Stimulated activated CD8-positive, alpha-beta memory T cell treated with anti-CD3 and anti-CD28 coated beads, Interleukin-2, amount 100 ng/mL, for 48 hours (primary cell): ENCODE data around the gene GOSR2.
A peak's percentile ranks its signal among the peaks of the same experiment; 100 is the strongest.
"Not testable (repeated sequence)": the region's sequence is repeated elsewhere in the genome, so short reads cannot be mapped to it uniquely, and the experiment has no call there.

ENCODE experiments used
- DNase-seq, 2 donors: peaks; one replicate each; pipeline ENCODE4 v3.0.0-alpha.2; 2020; ENCODE audit warnings: low read depth in 2 of 2

GOSR2 gene

DNA sequence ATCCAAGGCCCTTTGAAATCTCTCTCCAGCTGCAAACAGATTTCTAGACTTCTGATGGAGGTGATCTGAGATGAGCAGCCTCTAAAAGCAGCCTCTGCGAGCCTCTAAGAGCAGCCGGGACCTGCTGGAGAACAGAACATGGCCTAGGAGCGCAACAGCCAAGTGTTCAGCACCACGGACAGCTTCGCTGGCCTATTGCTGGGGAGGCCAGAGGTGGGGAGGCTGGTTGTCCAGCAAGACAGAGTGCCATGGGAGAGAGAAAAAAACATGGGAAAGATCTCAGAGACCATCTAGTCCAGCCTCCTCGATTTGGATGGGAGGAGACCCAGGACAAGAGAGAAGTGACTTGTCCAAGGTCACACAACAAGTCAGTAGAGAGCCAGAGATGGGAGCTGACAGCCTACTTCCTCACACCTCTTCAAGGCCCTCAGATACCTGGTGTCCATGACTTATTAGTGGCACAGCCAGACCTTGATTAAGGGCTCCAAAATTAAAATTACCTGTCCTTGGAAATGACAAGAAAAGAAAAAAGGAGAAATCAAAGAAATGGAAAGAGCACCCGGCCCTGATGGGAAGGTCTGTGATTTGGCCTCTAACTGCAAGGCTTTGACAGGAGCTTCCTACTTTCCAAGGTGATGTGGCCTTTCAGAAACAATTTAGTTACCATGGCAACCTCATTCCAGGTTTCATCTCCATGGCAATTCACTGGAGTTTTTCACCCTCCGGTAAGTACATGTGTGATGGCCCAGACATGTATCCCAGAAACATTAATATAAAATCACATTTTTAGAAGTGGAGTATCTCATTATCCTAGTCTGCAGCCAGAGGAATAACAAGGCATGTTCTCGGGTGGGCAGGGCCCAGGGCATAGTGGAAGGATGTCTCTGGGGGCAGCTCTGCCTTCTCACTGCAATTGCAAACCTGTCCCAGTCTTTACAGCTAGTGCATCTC, 41.6 kb downstream of the GOSR2 start:
- DNase-seq, result no peak

DNA sequence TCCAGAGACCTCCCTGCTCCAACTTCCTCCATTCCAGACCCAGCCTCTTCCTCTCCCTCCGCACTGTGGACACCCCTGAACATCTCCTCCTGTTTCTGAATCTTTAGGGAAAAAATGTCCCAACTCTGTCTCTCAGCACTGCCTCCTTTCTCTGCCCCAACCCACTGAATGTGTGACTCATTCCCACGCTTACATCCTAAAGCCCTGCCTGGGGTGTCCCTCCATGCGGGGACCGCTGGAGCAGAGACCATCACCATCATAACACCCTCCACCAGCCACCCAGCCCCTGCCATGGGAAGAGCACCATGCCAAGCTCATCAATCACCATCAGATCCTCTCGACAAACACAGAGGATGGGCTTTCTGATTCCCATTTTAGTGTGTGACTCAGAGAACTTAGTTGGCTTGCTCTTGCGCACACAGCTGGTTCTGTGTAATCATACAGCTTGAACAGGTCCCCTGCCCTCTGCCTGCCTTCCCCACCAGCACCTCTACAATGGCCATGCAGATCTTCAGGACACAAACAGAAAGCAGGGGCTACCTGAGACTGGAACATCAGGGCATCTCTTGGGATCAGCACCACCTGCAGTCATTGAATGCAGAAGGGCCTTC, 45.4 kb downstream of the GOSR2 start:
- DNase-seq, result no peak

DNA sequence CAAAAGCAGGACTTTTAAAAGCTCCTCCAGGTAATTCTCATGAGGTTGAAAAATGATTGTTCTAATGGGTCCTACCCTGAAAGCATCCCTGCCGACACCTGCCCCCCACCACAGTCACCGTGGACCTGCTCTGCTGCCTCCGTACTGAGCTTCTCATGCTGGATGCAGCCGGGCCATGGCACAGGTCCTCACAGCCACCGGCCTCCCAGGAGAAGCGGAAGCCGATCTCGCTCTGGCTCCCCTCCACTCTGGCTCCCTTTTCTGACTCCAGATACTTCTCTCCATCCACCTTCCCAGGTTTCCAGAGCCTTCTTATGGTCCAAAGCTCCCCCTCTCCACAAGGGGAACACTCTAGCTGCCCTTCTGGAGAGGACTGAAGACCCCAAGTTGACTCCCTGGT, 45.9 kb downstream of the GOSR2 start:
- no peak for DNase-seq

DNA sequence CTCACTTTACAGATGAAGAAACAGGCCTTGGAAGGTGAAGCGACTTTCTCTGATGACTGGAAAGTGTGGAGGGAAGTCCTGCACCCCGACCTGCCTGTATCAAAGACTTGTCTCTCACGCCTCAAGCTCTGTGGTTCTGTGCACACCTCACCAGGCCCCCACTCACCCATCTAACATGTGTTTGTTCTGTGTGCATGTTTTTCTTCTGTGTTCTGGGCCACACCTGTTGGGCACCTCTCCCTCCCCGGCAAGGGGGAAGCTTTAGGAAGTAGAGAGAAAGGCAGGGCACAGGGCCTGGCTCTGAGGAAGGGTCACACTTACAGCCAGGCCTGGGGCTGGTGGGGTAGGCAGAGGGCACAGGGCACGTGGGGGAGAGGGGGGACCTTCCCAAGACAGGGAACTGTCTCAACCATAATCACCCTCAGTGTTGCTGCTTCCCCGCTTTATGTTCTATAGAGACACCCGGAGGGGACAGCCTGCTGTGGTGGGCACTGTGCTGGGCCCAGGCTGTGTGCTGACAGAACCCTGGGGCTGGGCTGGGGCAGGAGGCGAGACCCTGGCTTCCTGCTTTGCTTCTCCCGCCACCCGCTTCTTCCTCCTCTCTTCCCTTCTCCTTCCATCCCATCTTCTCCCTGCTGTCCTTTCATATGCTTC, 48.8 kb downstream of the GOSR2 start:
- DNase-seq, result no peak

DNA sequence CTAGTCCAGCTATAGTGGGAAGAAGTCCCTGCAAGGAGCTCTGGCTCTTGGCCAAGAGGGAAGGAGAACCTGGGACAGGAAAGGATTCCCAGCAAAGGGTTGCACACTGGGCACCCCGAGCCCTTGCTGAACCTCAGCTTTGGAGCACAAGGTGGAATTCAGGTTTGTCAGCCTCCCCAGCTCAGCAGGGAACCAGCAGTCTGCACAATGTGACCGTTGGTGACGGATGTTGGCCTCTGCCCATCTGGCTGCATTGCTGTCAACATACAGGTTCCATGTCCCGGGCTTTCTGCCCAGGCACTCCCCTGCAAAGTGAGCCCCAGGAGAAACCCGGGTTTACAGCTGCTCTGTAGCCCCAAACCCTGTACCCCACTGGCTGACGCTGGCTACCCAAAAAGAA, 49.4 kb downstream of the GOSR2 start:
- DNase-seq, result no peak

DNA sequence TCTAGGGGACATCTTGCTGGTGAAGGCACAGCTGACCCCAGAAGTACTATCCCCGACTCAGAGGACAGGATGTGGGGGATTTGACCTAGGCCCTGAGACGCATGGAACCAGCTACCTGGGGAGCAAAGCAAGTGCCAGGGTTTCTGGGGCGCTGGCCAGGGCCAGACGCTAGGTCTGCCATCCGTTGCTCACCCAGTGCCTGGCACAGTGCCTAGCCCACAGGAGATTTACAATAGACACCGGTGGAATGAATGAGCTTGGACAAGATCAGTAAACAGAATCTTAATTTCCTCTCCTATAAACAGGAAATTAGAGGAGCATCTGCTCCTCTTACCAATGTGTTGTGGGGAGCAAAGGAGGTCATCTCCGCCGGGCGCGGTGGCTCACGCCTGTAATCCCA, 51.1 kb downstream of the GOSR2 start:
- DNase-seq, result no peak

DNA sequence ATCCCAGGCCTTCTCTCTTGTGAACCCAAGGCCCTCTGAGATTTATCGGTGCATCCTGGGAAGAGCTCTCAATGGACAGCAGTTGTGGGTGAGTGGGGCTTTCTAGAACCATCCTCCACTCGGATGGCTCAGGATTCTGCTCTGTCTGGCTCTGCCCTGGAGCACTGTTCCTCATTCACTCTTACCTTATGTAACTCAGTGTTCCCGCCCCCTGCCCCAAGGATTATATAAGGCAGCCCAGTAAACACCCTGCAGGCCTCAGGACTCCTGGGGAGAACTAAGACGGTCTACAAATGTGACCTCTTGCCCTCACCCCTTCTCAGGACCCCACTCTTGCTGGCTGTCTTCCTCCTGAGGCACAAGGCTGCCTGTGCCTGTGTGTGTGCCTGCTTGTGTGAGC, 52.3 kb downstream of the GOSR2 start:
- DNase-seq, result no peak

DNA sequence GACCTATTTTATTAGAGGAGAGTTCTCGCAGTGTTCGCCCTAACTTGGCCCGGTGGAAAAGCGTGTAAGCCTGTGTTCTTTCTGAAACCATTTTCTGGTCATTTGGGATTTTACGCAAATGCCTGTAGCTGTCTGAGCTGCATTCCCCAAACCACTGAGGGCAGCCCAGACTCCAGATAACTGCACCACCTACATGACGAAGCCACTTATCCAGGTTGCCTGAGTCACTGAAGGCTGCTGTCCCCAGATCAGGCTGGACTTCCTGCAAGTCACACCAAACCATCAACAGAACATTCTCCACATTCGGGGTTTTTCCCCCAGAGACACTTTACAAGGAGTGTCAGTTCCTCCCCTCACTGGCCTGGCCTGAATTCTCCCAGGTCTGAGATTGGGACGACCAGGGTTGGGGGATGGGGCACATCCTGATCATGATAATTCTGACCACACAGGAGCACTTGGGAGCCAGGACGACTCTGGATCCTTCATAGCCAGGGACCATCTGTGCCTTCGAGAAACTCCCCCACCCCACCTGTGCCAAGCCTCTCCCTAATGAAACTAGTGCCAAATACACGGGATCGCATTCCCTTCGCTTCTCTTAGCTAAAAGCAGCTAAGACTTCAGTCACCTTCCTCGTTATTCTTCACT, 53.8 kb downstream of the GOSR2 start:
- no peak for DNase-seq

DNA sequence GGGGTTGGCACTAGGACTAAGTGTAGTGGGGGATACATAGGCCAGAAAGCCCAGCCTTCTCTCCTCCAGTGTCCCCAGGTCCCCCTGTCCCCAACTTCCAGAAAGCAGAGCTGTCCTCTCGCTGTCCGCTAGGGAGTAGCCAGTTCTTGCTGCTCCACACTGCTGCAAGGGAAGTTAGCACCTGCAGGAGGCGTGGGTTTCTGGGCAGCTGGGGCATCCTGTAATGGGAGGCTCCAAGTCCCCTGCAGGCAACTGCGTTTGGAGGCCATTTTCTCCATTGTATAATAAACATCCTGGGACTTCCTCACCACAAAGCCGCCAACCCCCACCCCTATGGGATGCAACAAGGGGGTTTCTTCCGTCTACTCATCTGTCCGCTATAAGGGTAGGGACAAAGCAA, 54.4 kb downstream of the GOSR2 start:
- DNase-seq, result no peak

DNA sequence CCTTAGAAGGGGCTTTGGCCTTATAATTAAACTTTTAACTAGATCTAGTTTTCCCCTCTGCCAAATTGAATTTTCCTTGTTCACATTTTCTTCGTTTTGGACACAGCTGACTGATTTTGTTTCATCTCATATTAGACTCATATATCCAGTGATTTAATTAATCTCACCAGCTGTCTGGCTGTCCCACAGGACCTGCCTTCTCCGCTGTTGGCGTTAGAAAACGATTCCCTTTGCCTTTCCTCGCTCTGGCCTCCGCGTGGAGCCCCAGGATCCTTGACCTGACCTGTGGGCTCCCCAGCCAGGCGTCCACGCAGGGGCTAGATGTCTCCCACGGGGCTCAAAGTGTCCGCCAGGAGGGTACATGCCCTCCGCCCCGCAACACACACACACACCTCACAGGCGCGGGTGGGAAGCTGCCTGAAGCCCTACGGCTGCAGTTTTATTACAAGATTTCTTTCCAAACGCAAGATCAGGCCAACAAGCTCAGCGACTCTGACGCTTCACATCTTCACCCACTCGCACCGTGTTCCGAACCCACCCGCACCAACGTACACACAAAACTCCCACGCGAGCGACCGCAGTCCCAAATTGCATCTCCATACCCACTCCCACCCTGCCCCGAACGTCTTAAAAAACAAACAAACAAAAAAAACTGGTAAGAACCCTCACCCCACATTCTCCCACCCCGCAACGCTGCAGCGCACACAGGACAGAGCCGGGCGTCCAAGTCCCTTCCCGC, 55.0 kb downstream of the GOSR2 start:
- DNase-seq, result no peak

DNA sequence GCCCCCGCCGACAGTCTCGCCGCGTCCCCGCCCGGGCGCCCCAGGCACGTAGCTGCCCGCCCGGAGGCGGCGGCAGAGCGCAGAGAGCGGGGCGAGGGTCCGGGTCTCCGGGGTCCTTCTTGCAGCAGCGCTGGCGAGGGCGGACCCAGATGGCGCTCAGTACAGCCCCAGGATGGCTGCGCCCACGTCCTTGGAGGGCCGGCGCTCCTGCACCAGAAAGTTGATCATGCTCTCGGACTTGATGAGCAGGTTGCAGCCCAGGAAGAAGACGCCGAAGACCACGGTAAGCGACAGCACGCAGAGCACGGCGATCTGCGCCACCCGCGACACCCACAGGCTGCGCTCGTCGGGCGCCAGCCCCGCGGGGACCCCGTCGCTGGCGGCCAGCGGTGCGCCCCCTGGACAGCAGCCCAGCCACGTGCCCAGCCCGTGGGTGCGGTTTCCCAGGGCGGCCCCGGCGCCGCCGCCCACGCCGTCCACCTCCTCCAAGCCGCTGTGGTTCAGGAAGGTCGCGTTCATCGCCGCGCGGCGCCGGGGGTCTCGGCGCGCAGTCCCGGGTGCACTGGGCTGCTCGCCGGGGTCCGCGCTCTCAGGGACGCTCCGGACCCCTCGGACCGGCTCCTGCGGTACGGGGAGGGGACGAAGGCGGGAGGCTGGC, 55.7 kb downstream of the GOSR2 start:
- DNase-seq, result no peak

DNA sequence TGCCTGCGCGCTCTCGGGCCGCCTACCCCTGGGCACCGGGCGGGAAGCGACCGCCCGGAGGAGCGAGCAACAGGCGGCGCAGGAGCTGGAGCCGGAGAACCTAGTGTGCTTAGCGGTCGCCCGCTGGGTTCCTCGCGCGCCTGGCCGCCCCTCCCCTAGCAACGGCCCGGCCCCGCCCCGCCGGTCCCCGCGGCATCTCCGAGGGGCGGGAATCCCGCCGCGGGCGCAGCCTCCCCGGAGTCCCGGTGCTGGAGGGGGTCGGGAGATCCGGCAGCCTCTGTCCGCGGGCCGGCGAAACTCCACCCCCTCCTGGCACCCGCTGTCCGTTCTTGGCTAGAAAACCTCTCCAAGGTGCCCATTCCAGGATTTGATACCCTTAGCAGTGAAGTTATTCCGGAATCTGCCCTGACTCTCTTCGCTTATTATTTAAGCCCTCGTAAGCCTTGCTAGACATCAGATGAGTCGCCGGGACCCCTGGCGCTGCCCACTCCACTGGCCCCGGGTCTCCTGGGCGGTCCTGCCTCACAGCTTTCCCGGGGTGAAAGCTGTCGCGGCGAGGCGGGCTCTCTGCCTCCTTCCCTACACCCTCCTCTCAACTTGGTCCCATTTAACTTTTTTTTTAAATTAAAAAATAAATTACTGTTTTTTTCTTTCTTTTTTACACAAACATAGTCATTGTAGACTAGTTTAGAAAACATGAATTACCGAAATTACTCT, 56.3 kb downstream of the GOSR2 start, which contains the start of gene RPRML:
Gene RPRML (minus strand): TSS at position 107 of the 717 bp plus-strand sequence. CDS start 246 bp downstream, outside the sequence.
- DNase-seq, result peak; percentile 21 to 28

DNA sequence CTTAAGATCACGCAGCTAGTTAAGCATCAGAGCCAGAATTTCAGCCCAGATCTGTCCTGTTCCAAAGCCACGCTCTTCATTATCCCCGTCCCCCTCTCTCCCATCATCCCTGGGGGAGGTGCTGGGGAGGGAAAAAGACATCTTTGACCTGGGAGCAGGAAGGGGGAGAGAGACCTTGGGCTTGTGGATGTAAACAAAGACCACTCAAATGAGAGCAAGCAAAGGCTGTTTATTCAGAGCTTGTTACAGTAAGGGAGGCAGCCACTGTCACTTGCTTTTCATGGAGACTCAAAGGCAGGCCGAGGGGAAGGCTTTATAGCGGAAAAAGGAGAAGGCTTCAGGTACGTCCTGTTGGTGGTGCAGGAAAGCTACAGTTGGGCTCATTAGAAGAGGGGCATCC, 59.6 kb downstream of the GOSR2 start:
- no peak for DNase-seq

DNA sequence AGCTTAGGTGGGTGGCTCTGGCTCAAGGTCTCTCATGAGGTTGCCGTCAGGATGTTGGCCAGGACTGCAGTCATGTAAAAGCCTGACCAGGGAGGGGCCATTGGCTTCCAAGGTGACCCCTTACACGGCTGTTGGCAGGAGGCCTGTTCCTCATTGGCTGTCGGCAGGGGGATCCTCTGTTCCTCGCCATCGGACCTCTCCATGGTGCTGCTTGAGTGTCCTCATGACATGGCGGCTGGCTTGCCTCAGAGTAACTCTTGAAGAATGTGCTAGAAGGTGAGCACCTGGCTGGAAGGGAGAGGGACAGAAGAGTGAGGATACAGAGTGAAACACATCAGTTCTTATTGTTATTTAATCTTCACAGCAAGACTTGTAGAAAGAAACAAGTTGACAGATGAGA, 60.8 kb downstream of the GOSR2 start:
- no peak for DNase-seq

DNA sequence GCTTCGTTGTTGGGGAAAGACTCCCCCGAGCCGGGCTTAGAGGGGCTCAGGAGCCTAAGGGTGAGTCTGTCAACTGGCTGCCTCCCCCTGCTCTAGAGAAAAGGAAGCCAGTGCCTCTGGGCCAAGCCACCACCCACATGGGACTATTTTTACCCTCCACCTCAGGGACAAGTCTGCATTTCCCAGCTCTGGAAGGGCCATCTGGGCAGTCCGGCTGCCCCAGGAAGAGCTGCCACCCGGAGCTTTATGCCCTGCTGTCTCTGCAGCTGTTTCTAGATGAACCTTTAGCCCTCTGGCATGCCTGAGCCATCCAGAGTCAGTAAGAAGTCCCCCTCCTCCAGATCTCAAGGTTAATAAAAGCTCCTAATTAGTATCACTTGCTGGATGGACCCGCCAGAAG, 61.4 kb downstream of the GOSR2 start:
- no peak for DNase-seq

DNA sequence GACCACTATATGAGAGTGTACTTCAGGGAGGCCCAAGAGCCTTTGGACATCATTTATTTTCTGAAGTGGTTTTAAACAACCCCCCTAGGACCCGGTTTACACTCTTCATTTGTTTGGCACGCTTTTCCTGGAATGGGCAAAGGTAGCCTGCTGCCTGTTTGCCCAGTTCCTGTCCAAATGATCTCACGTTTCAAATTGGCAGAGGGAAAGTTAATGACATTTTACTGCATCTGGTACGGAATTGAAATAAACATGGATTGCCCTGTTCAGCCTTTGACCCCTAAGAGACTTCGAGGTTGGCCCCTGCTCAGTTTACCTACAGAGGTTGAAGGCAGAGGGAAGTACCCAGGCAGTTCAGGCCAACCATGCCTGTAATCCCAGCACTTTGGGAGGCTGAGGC, 61.9 kb downstream of the GOSR2 start:
- DNase-seq, result no peak

DNA sequence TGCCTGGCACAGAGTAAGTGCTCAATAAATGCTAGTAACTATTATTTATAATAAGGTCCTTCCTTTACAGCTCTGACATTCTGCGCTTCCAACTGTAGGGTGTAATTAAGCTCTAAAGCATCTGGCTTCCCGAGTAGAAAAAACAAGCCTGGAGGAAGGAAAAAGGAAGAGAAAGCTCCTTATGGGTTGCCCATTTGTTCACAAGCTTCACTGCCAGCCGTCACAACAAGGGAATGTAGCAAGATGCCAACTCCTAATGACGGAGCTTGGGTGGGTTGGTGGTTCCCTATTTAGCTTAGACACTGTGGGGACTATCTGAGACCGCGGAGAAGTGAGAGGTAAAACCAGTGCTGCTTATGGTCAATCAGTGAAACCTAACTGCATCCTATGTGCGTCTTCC, 63.4 kb downstream of the GOSR2 start:
- no peak for DNase-seq

DNA sequence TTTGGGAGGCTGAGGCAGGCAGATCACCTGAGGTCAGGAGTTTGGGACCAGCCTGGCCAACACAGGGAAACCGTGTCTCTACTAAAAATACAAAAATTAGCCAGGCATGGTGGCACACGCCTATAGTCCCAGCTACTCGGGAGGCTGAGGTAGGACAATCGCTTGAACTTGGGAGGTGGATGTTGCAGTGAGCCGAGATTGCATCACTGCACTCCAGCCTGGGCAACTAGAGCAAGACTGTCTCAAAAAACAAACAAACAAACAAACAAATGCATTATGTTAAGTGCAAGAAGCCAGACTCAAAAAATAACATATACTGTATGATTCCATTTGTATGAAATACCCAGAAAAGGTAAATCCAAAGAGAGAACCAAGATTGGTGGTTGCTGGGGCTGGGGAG, 65.0 kb downstream of the GOSR2 start:
- DNase-seq, result not testable (repeated sequence)

DNA sequence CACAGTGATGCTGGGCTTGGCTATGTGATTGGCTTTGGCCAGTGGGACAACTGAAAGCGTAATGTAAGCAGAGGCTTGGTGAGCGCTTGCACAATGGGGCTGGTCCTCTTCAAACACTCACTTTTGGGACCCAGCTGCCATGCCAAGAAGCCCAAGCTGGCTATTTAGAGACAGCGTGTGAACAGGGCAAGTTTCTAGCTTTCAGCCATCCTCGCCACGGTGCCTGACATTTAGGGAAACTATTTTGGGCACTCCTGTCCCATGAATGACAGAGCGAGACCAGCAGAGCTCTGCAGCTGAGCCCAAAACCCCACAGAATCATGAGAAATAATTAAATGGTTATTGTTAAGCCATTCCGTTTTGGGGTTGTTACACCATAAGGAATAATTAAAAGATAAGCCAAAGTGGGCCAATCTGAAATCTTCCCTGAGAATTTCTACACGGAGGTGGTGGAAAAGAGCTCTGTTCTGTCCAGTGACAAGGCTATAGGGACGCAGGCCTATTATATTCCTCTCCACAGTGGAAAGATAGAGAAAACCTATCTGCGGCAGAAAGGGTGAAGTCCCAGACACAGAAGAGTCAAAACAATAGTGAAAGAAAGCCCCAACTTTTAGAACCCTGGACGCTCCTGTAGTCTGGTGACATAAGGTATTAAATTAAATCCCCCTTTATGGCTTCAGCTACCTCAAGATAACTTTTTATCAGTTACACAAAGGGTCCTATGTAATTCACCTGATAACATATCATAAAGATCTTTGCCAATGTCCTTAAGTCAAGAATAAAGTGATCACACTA, 66.9 kb downstream of the GOSR2 start:
- no peak for DNase-seq
